ENCODE measurements around the gene NFKB2.
A peak's percentile ranks its signal among the peaks of the same experiment; 100 is the strongest.

Gene NFKB2

GRCh38 chr10:102435133-102435497 lies 39.6 kb downstream of the NFKB2 start:
- TF ChIP-seq REST (IDR thresholded peaks at IDR 0.05; ENCODE audit: insufficient replicate concordance, low read depth) (no peak), CTCF (IDR thresholded peaks at IDR 0.05; ENCODE audit: insufficient read depth, low read length) (no peak), GABPA (IDR thresholded peaks at IDR 0.05; ENCODE audit: low read depth) (no peak), SPI1 (IDR thresholded peaks at IDR 0.05; ENCODE audit: borderline replicate concordance, low read depth) (no peak), POLR2AphosphoS5 (IDR thresholded peaks at IDR 0.05; ENCODE audit: low read depth) (no peak)
- H3K4me3 ChIP-seq (replicated peaks; ENCODE audit: insufficient read depth, low read length), result no peak overlapping the region
- no peak overlapping the region for H3K27ac ChIP-seq (replicated peaks)
- H3K27me3 ChIP-seq (ENCODE audit: insufficient read depth, poor library complexity, severe bottlenecking), result no peaks in the 10 kb centered on the region
- no peak for DNase-seq (ENCODE audit: low read depth in 1 of 2, low spot score in 1 of 2)

GRCh38 chr10:102435529-102436233 lies 40.2 kb downstream of the NFKB2 start:
- TF ChIP-seq CTCF (IDR thresholded peaks at IDR 0.05; ENCODE audit: insufficient read depth, low read length), result no peak
- TF ChIP-seq GABPA (IDR thresholded peaks at IDR 0.05; ENCODE audit: low read depth), result no peak
- no peak for TF ChIP-seq POLR2AphosphoS5 (IDR thresholded peaks at IDR 0.05; ENCODE audit: low read depth)
- TF ChIP-seq SPI1 (IDR thresholded peaks at IDR 0.05; ENCODE audit: borderline replicate concordance, low read depth), result no peak
- TF ChIP-seq REST (IDR thresholded peaks at IDR 0.05; ENCODE audit: insufficient replicate concordance, low read depth), result no peak
- no peak overlapping the region for H3K27ac ChIP-seq (replicated peaks)
- DNase-seq (ENCODE audit: low read depth in 1 of 2, low spot score in 1 of 2), result peak in 1 of 2 experiments; percentile 24
- H3K27me3 ChIP-seq (ENCODE audit: insufficient read depth, poor library complexity, severe bottlenecking), result no peaks in the 10 kb centered on the region
- H3K4me3 ChIP-seq (replicated peaks; ENCODE audit: insufficient read depth, low read length), result no peak overlapping the region

GRCh38 chr10:102436312-102436711 lies 40.8 kb downstream of the NFKB2 start:
- no peak for DNase-seq (ENCODE audit: low read depth in 1 of 2, low spot score in 1 of 2)
- H3K27me3 ChIP-seq (ENCODE audit: insufficient read depth, poor library complexity, severe bottlenecking), result no peaks in the 10 kb centered on the region
- no peak overlapping the region for H3K4me3 ChIP-seq (replicated peaks; ENCODE audit: insufficient read depth, low read length)
- no peak for TF ChIP-seq REST (IDR thresholded peaks at IDR 0.05; ENCODE audit: insufficient replicate concordance, low read depth)
- TF ChIP-seq POLR2AphosphoS5 (IDR thresholded peaks at IDR 0.05; ENCODE audit: low read depth), result no peak
- TF ChIP-seq SPI1 (IDR thresholded peaks at IDR 0.05; ENCODE audit: borderline replicate concordance, low read depth), result no peak
- no peak for TF ChIP-seq GABPA (IDR thresholded peaks at IDR 0.05; ENCODE audit: low read depth)
- no peak for TF ChIP-seq CTCF (IDR thresholded peaks at IDR 0.05; ENCODE audit: insufficient read depth, low read length)
- no peak overlapping the region for H3K27ac ChIP-seq (replicated peaks)

All from HL-60 (cell line).